Activated CD8-positive, alpha-beta memory T cell treated with anti-CD3 and anti-CD28 coated beads for 4 hours (primary cell): ENCODE measurements around the gene PSRC1.

ENCODE experiments used
- DNase-seq, 2 donors: peaks; one replicate each; pipeline ENCODE4 v3.0.0-alpha.2; 2020; ENCODE audit warnings: low read depth in 2 of 2

The PSRC1 gene

GRCh38 chr1:109247401-109248365 lies 35.3 kb downstream of the PSRC1 start:
- DNase-seq = no peak

GRCh38 chr1:109246141-109246551 lies 36.8 kb downstream of the PSRC1 start:
- DNase-seq = no peak

GRCh38 chr1:109243860-109244552 lies 38.9 kb downstream of the PSRC1 start:
- no peak for DNase-seq

- DNase-seq = no peak
These were observed 39.7 kb downstream of the PSRC1 start for GRCh38 chr1:109243221-109243620.

- no peak for DNase-seq
These were observed 40.6 kb downstream of the PSRC1 start for GRCh38 chr1:109242387-109242786.

GRCh38 chr1:109241841-109242345 lies 41.1 kb downstream of the PSRC1 start:
- DNase-seq = no peak

- no peak for DNase-seq
These were observed 41.6 kb downstream of the PSRC1 start for GRCh38 chr1:109241344-109241743.

- DNase-seq = no peak
These were observed 42.5 kb downstream of the PSRC1 start for GRCh38 chr1:109240158-109241152.

- no peak for DNase-seq
These were observed 43.4 kb downstream of the PSRC1 start for GRCh38 chr1:109239409-109240068.

- DNase-seq = no peak
These were observed 43.9 kb downstream of the PSRC1 start for GRCh38 chr1:109239047-109239408.

GRCh38 chr1:109238382-109238781 lies 44.6 kb downstream of the PSRC1 start:
- DNase-seq = no peak

- DNase-seq = no peak
These were observed 45.4 kb downstream of the PSRC1 start for GRCh38 chr1:109237512-109237911.

GRCh38 chr1:109235137-109235536 lies 47.8 kb downstream of the PSRC1 start:
- no peak for DNase-seq

GRCh38 chr1:109231066-109231465 lies 51.9 kb downstream of the PSRC1 start:
- DNase-seq = no peak
